A673 (cell line): Measurements from ENCODE around the gene GNG7.
"Not testable (repeated sequence)": the region's sequence is repeated elsewhere in the genome, so short reads cannot be mapped to it uniquely, and the experiment has no call there.

Source experiments
- EZH2 ChIP-seq: fragments of 200-600 bp; sonication (generic); IDR thresholded peaks from 2 replicates; pipeline ENCODE4 v1.6.1; 2017; ENCODE audit warnings: borderline replicate concordance, low read depth, mild to moderate bottlenecking, mixed read lengths, antibody characterized with exemption, low read length; ENCODE audit not compliant: poor library complexity, severe bottlenecking
- TF ChIP-seq, protein P1 (sequence below): fragments of 300-800, 200-600 bp; sonication (generic); conservative IDR thresholded peaks from 2 replicates; pipeline ENCODE4 v1.5.1; 2017; ENCODE audit warnings: low read depth, mild to moderate bottlenecking, antibody characterized with exemption, low read length, moderate library complexity, mixed read lengths

- TF ChIP-seq, protein P1, sequence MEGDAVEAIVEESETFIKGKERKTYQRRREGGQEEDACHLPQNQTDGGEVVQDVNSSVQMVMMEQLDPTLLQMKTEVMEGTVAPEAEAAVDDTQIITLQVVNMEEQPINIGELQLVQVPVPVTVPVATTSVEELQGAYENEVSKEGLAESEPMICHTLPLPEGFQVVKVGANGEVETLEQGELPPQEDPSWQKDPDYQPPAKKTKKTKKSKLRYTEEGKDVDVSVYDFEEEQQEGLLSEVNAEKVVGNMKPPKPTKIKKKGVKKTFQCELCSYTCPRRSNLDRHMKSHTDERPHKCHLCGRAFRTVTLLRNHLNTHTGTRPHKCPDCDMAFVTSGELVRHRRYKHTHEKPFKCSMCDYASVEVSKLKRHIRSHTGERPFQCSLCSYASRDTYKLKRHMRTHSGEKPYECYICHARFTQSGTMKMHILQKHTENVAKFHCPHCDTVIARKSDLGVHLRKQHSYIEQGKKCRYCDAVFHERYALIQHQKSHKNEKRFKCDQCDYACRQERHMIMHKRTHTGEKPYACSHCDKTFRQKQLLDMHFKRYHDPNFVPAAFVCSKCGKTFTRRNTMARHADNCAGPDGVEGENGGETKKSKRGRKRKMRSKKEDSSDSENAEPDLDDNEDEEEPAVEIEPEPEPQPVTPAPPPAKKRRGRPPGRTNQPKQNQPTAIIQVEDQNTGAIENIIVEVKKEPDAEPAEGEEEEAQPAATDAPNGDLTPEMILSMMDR: not testable (repeated sequence)
- TF ChIP-seq EZH2: not testable (repeated sequence)
Observed at GRCh38 chr19:2506656-2507055, 195.8 kb downstream of the GNG7 start.
